CD14-positive monocyte (primary cell): ENCODE data around the gene FALEC. TPM values are rescaled to one million over a fixed set of nuclear protein-coding genes. Genes with fewer than 3 reads are reported as not detected.

Experiments
- DNase-seq, 3 donors: peaks; one replicate each; pipeline ENCODE4 v3.0.0-alpha.2; 2011 to 2022
- H2AFZ ChIP-seq: 2 replicates; pipeline ENCODE4 v1.6.0; 2012; ENCODE audit warnings: mild to moderate bottlenecking, low read depth, low read length, inconsistent platforms; ENCODE audit not compliant: insufficient read depth, poor library complexity, severe bottlenecking
- H3K27ac ChIP-seq, 2 donors: 1 replicate in 1 of 2; 2 replicates in 1 of 2; pipeline ENCODE4 v1.5.1; 2012 to 2013; ENCODE audit warnings: low read length in 2 of 2, control low read depth in 1 of 2, inconsistent platforms in 1 of 2, low read depth in 1 of 2, mild to moderate bottlenecking in 1 of 2
- H3K27me3 ChIP-seq, 2 donors: one replicate each; pipeline versions ENCODE4 v1.6.0 to v1.6.1; 2011 to 2013; ENCODE audit warnings: low read length in 2 of 2; ENCODE audit not compliant: control insufficient read depth in 2 of 2, insufficient read depth in 2 of 2
- H3K36me3 ChIP-seq, 2 donors: replicated peaks in 1 of 2; 1 replicate in 1 of 2; 2 replicates in 1 of 2; pipeline versions ENCODE4 v1.5.1 to v1.6.1; 2012 to 2013; ENCODE audit warnings: low read length in 2 of 2, control low read depth in 1 of 2, inconsistent platforms in 1 of 2, mild to moderate bottlenecking in 1 of 2; ENCODE audit not compliant: insufficient read depth in 2 of 2, control insufficient read depth in 1 of 2
- H3K4me1 ChIP-seq, 2 donors: 1 replicate in 1 of 2; 2 replicates in 1 of 2; pipeline versions ENCODE4 v1.5.1 to v1.6.1; 2012 to 2013; ENCODE audit warnings: low read length in 2 of 2, control low read depth in 1 of 2, inconsistent platforms in 1 of 2, mild to moderate bottlenecking in 1 of 2, moderate library complexity in 1 of 2; ENCODE audit not compliant: insufficient read depth in 2 of 2, control insufficient read depth in 1 of 2
- H3K4me2 ChIP-seq: replicated peaks from 2 replicates; pipeline ENCODE3; 2012; ENCODE audit warnings: low read length, moderate library complexity, mild to moderate bottlenecking; ENCODE audit not compliant: poor library complexity, severe bottlenecking; ENCODE audit errors: extremely low read depth
- H3K4me3 ChIP-seq, 3 experiments: fragments of 200-600 bp in 1 of 3; sonication (generic) in 1 of 3; replicated peaks in 1 of 3; 1 replicate in 2 of 3; 2 replicates in 1 of 3; pipeline ENCODE4 v1.5.1; 2011 to 2013; ENCODE audit warnings: low read length in 3 of 3, mild to moderate bottlenecking in 3 of 3, control low read depth in 2 of 3, low read depth in 2 of 3, inconsistent platforms in 1 of 3, moderate library complexity in 1 of 3
- H3K79me2 ChIP-seq: 2 replicates; pipeline ENCODE4 v1.6.0; 2012; ENCODE audit warnings: mild to moderate bottlenecking, control low read depth, inconsistent platforms, low read length, moderate library complexity; ENCODE audit not compliant: insufficient read depth
- H3K9ac ChIP-seq: 2 replicates; pipeline ENCODE4 v1.6.0; 2017; ENCODE audit warnings: low read length, mild to moderate bottlenecking; ENCODE audit not compliant: insufficient read depth, poor library complexity, severe bottlenecking
- H3K9me3 ChIP-seq, 2 donors: replicated peaks in 1 of 2; 1 replicate in 1 of 2; 2 replicates in 1 of 2; pipeline versions ENCODE4 v1.5.1 to v1.6.1; 2012 to 2013; ENCODE audit warnings: low read length in 2 of 2, control low read depth in 1 of 2; ENCODE audit not compliant: control insufficient read depth in 1 of 2, insufficient read depth in 1 of 2
- H4K20me1 ChIP-seq: 2 replicates; pipeline ENCODE4 v1.6.0; 2012; ENCODE audit warnings: mild to moderate bottlenecking, low read length, control low read depth, moderate library complexity; ENCODE audit not compliant: insufficient read depth
- H3K27ac Mint-ChIP-seq, 7 donors: one replicate each; pipeline ENCODE4 v1.8.0; 2020; ENCODE audit warnings: mild to moderate bottlenecking in 7 of 7, mixed read lengths in 7 of 7, moderate library complexity in 6 of 7, inconsistent platforms in 2 of 7
- H3K27me3 Mint-ChIP-seq, 3 donors: one replicate each; pipeline ENCODE4 v1.8.0; 2021 to 2022; ENCODE audit warnings: low read depth in 3 of 3, mild to moderate bottlenecking in 3 of 3, mixed read lengths in 3 of 3, moderate library complexity in 3 of 3, inconsistent platforms in 1 of 3
- H3K36me3 Mint-ChIP-seq, 2 donors: one replicate each; pipeline ENCODE4 v1.8.0; 2020; ENCODE audit warnings: mixed read lengths in 2 of 2, inconsistent platforms in 1 of 2, mild to moderate bottlenecking in 1 of 2
- H3K4me1 Mint-ChIP-seq: one replicate; pipeline ENCODE4 v1.8.0; 2020; ENCODE audit warnings: mild to moderate bottlenecking, mixed read lengths
- H3K4me3 Mint-ChIP-seq, 2 donors: one replicate each; pipeline ENCODE4 v1.8.0; 2020; ENCODE audit warnings: mild to moderate bottlenecking in 2 of 2, mixed read lengths in 2 of 2, moderate library complexity in 1 of 2
- H3K9me3 Mint-ChIP-seq, 7 donors: one replicate each; pipeline ENCODE4 v1.8.0; 2020 to 2022; ENCODE audit warnings: mixed read lengths in 7 of 7, mild to moderate bottlenecking in 6 of 7, moderate library complexity in 6 of 7, inconsistent platforms in 2 of 7
- CTCF ChIP-seq: fragments of 200-600 bp; IDR thresholded peaks from one replicate; pipeline ENCODE4 v1.8.0; 2022; ENCODE audit warnings: antibody characterized with exemption, mild to moderate bottlenecking
- WGBS: methylation state at CpG from one replicate; pipeline ENCODE4 v1.1.5; 2013; ENCODE audit warnings: missing lambda C conversion rate; ENCODE audit not compliant: insufficient coverage; 5-methylcytosine and 5-hydroxymethylcytosine counted together
- intact Hi-C, 2 donors: fragments of 100-400 bp; cut with micrococcal nuclease; formaldehyde crosslinking; loops; one replicate each; pipeline versions ENCODE4 v1.15.0 to v1.15.1; 2023
- polyA plus RNA-seq, 3 donors: library from polyadenylated mRNA; depleted of rRNA in 1 of 3; unstranded in 2 of 3; stranded (reverse) in 1 of 3; fragments of 300-500 nt in 2 of 3; fragments of >200 nt in 1 of 3; fragmentation: Illumina TruSeq in 2 of 3; gene quantifications; 1 replicate in 2 of 3; 2 replicates in 1 of 3; pipeline ENCODE4 v1.2.3, GENCODE V29; 2012 to 2021

The FALEC gene
- polyA plus RNA-seq, 3 donors = not detected

- Mint-ChIP-seq H3K27ac (peak overlapping the region in 1 of 7 donors; percentile 15), H3K4me3 (no peak overlapping the region), H3K27me3 (peaks cover 1 to 5% (median 4%) of the 10 kb centered on the region in 3 donors), H3K9me3 (peaks cover 0 to 6% (median 0%) of the 10 kb centered on the region in 7 donors), H3K4me1 (peaks cover 1% of the 10 kb centered on the region), H3K36me3 (no peaks in the 10 kb centered on the region)
- Histone ChIP-seq H3K27me3 (peaks cover 0 to 2% of the 10 kb centered on the region in 2 donors), H3K9me3 (no peaks in the 10 kb centered on the region), H4K20me1 (no peaks in the 10 kb centered on the region), H3K4me2 (no peak overlapping the region), H3K79me2 (no peaks in the 10 kb centered on the region), H3K4me3 (no peak overlapping the region), H3K27ac (no peak overlapping the region), H2AFZ (no peak overlapping the region), H3K36me3 (no peaks in the 10 kb centered on the region), H3K4me1 (no peaks in the 10 kb centered on the region), H3K9ac (no peak overlapping the region)
- WGBS = no CpG with 5 or more reads among the region's 2 CpGs
- no peak for TF ChIP-seq CTCF
- no peak for DNase-seq
- intact Hi-C loops = loop anchor here in 1 of 2 donors (10.0 kb wide), 1 partner anchor 75 kb away; no protein-coding TSS in a partner anchor
These were observed 35.6 kb upstream of the FALEC start for GRCh38 chr1:150479927-150480352.

- Mint-ChIP-seq H3K27ac (no peak overlapping the region), H3K4me1 (peaks cover 11% of the 10 kb centered on the region), H3K27me3 (peaks cover 3 to 7% (median 5%) of the 10 kb centered on the region in 3 donors), H3K36me3 (peaks cover 7% of the 10 kb centered on the region in 2 donors), H3K9me3 (peaks cover 0 to 8% (median 0%) of the 10 kb centered on the region in 7 donors), H3K4me3 (no peak overlapping the region)
- H3K4me1 ChIP-seq = peaks cover 9% of the 10 kb centered on the region in 2 donors
- no peaks in the 10 kb centered on the region for H4K20me1 ChIP-seq
- H3K4me3 ChIP-seq = no peak overlapping the region
- H3K36me3 ChIP-seq = peaks cover 0 to 8% of the 10 kb centered on the region in 2 donors
- WGBS = 90% methylated on average over 2 of the region's 5 CpGs
- H3K27ac ChIP-seq = no peak overlapping the region
- intact Hi-C loops = loop anchor here in 1 of 2 donors (10.0 kb wide), 1 partner anchor 70 kb away; no protein-coding TSS in a partner anchor
- peaks cover 0 to 2% of the 10 kb centered on the region in 2 donors for H3K27me3 ChIP-seq
- H3K9ac ChIP-seq = no peak overlapping the region
- peaks cover 10% of the 10 kb centered on the region for H3K79me2 ChIP-seq
- DNase-seq = no peak
- no peaks in the 10 kb centered on the region for H3K9me3 ChIP-seq
- no peak overlapping the region for H2AFZ ChIP-seq
- no peak for TF ChIP-seq CTCF
- no peak overlapping the region for H3K4me2 ChIP-seq
These were observed 31.1 kb upstream of the FALEC start for GRCh38 chr1:150484431-150484830.
